ENCODE data around the gene NOS1AP. TPM values are rescaled to one million over a fixed set of nuclear protein-coding genes. Genes with fewer than 3 reads are reported as not detected.

Gene NOS1AP
- total RNA-seq, 1 experiment from 2014 or later = 14.7 TPM

- no peaks in the 10 kb centered on the region for H3K4me1 Mint-ChIP-seq
- H3K4me3 Mint-ChIP-seq = no peak overlapping the region
- H3K27ac Mint-ChIP-seq = no peak overlapping the region
- no peaks in the 10 kb centered on the region for H3K36me3 Mint-ChIP-seq
- POLR2A ChIA-PET = no interaction called here
- DNase-seq (ENCODE audit: low spot score) (no peak), ATAC-seq (no peak)
- no peak for TF ChIP-seq E2F1 (CRISPR knock-in tag; IDR thresholded peaks at IDR 0.05)
- TF ChIP-seq USF2 (CRISPR knock-in tag; IDR thresholded peaks at IDR 0.05) = no peak
- no peak for TF ChIP-seq AR (CRISPR knock-in tag; IDR thresholded peaks at IDR 0.05)
- TF ChIP-seq ZNF138 (CRISPR knock-in tag; conservative IDR thresholded peaks at IDR 0.05) = no peak
- TF ChIP-seq FOXK1 (CRISPR knock-in tag; IDR thresholded peaks at IDR 0.05) = no peak
- no peak for TF ChIP-seq ZNF416 (CRISPR knock-in tag; IDR thresholded peaks at IDR 0.05)
- no peak for TF ChIP-seq ZNF532 (CRISPR knock-in tag; IDR thresholded peaks at IDR 0.05; ENCODE audit: borderline replicate concordance)
- TF ChIP-seq MLX (CRISPR knock-in tag; IDR thresholded peaks at IDR 0.05) = no peak
- TF ChIP-seq ATF6 (CRISPR knock-in tag; IDR thresholded peaks at IDR 0.05) = no peak
- TF ChIP-seq GRHL2 (CRISPR knock-in tag; IDR thresholded peaks at IDR 0.05; ENCODE audit: insufficient replicate concordance, severe bottlenecking) = no peak
- no peak for TF ChIP-seq RORB (CRISPR knock-in tag; IDR thresholded peaks at IDR 0.05)
- TF ChIP-seq SOX15 (CRISPR knock-in tag; IDR thresholded peaks at IDR 0.05) = no peak
- TF ChIP-seq ZNF232 (CRISPR knock-in tag; IDR thresholded peaks at IDR 0.05) = no peak
- no peak for TF ChIP-seq USF1 (CRISPR knock-in tag; IDR thresholded peaks at IDR 0.05)
- TF ChIP-seq HMGXB4 (CRISPR knock-in tag; IDR thresholded peaks at IDR 0.05) = no peak
- no peak for TF ChIP-seq ESRRA (CRISPR knock-in tag; IDR thresholded peaks at IDR 0.05; ENCODE audit: borderline replicate concordance)
- TF ChIP-seq OVOL2 (CRISPR knock-in tag; IDR thresholded peaks at IDR 0.05; ENCODE audit: borderline replicate concordance) = no peak
- no peak for TF ChIP-seq TEAD1 (CRISPR knock-in tag; IDR thresholded peaks at IDR 0.05)
- peaks cover 31% of the 10 kb centered on the region for H3K27me3 Mint-ChIP-seq (ENCODE audit: low read depth)
- 0 out of 2 replicates have a peak, but pooled peaks cover 3% of the 10 kb centered on the region for H3K9me3 Mint-ChIP-seq
- CTCF ChIA-PET = interaction anchor here (0.8 kb wide), 1 partner anchor 238 kb away, joined by 3 read pairs; no protein-coding TSS in a partner anchor
These were observed 38.7 kb upstream of the NOS1AP start for GRCh38 chr1:162030759-162031280.

Measured in WTC11 (cell line).